ENCODE measurements around the gene COL21A1.

The COL21A1 gene

GRCh38 chr6:56246881-56247653 lies at the start of gene COL21A1:
Gene COL21A1 (minus strand): TSS chr6:56247580. CDS start chr6:56182618, 64,962 bp downstream.
- Histone ChIP-seq H3K4me3 (ENCODE audit: low read length in 2 of 2) (peak within 1 kb of the TSS; percentile 77 to 83), H3K9me3 (ENCODE audit: control insufficient read depth in 2 of 2, low read length in 2 of 2) (no peaks in the 10 kb centered on the region), H3K9ac (ENCODE audit: low read length in 2 of 2) (peak within 1 kb of the TSS; percentile 52 to 66), H3K27me3 (ENCODE audit: control insufficient read depth in 1 of 2, insufficient read depth in 2 of 2, low read length in 2 of 2) (no peaks in the 10 kb centered on the region), H3K36me3 (ENCODE audit: control insufficient read depth in 2 of 2, insufficient read depth in 2 of 2, low read length in 2 of 2) (no peaks in the 10 kb centered on the region), H3K4me1 (ENCODE audit: control insufficient read depth, insufficient read depth, low read length) (peaks cover 12% of the 10 kb centered on the region), H3K27ac (ENCODE audit: low read length) (peak within 1 kb of the TSS; percentile 62)

- Histone ChIP-seq H3K9me3 (ENCODE audit: control insufficient read depth in 2 of 2, low read length in 2 of 2) (no peaks in the 10 kb centered on the region), H3K9ac (ENCODE audit: low read length in 2 of 2) (no peak overlapping the region), H3K4me3 (ENCODE audit: low read length in 2 of 2) (no peak overlapping the region), H3K36me3 (ENCODE audit: control insufficient read depth in 2 of 2, insufficient read depth in 2 of 2, low read length in 2 of 2) (no peaks in the 10 kb centered on the region), H3K4me1 (ENCODE audit: control insufficient read depth, insufficient read depth, low read length) (peaks cover 4% of the 10 kb centered on the region), H3K27ac (ENCODE audit: low read length) (no peak overlapping the region), H3K27me3 (ENCODE audit: control insufficient read depth in 1 of 2, insufficient read depth in 2 of 2, low read length in 2 of 2) (no peaks in the 10 kb centered on the region)
Measured at GRCh38 chr6:56293781-56294180, 46.4 kb upstream of the COL21A1 start.

GRCh38 chr6:56292505-56293181 lies 45.3 kb upstream of the COL21A1 start:
- Histone ChIP-seq H3K27ac (ENCODE audit: low read length) (no peak overlapping the region), H3K36me3 (ENCODE audit: control insufficient read depth in 2 of 2, insufficient read depth in 2 of 2, low read length in 2 of 2) (no peaks in the 10 kb centered on the region), H3K9me3 (ENCODE audit: control insufficient read depth in 2 of 2, low read length in 2 of 2) (no peaks in the 10 kb centered on the region), H3K4me3 (ENCODE audit: low read length in 2 of 2) (no peak overlapping the region), H3K9ac (ENCODE audit: low read length in 2 of 2) (no peak overlapping the region), H3K27me3 (ENCODE audit: control insufficient read depth in 1 of 2, insufficient read depth in 2 of 2, low read length in 2 of 2) (no peaks in the 10 kb centered on the region), H3K4me1 (ENCODE audit: control insufficient read depth, insufficient read depth, low read length) (no peaks in the 10 kb centered on the region)

GRCh38 chr6:56291302-56291917 lies 44.0 kb upstream of the COL21A1 start:
- no peak overlapping the region for H3K4me3 ChIP-seq (ENCODE audit: low read length in 2 of 2)
- no peaks in the 10 kb centered on the region for H3K27me3 ChIP-seq (ENCODE audit: control insufficient read depth in 1 of 2, insufficient read depth in 2 of 2, low read length in 2 of 2)
- H3K9ac ChIP-seq (ENCODE audit: low read length in 2 of 2): no peak overlapping the region
- H3K9me3 ChIP-seq (ENCODE audit: control insufficient read depth in 2 of 2, low read length in 2 of 2): no peaks in the 10 kb centered on the region
- H3K27ac ChIP-seq (ENCODE audit: low read length): no peak overlapping the region
- H3K4me1 ChIP-seq (ENCODE audit: control insufficient read depth, insufficient read depth, low read length): no peaks in the 10 kb centered on the region
- no peaks in the 10 kb centered on the region for H3K36me3 ChIP-seq (ENCODE audit: control insufficient read depth in 2 of 2, insufficient read depth in 2 of 2, low read length in 2 of 2)

GRCh38 chr6:56289721-56290120 lies 42.3 kb upstream of the COL21A1 start:
- H3K9me3 ChIP-seq (ENCODE audit: control insufficient read depth in 2 of 2, low read length in 2 of 2): no peaks in the 10 kb centered on the region
- H3K27ac ChIP-seq (ENCODE audit: low read length): no peak overlapping the region
- H3K4me3 ChIP-seq (ENCODE audit: low read length in 2 of 2): no peak overlapping the region
- H3K9ac ChIP-seq (ENCODE audit: low read length in 2 of 2): no peak overlapping the region
- no peaks in the 10 kb centered on the region for H3K36me3 ChIP-seq (ENCODE audit: control insufficient read depth in 2 of 2, insufficient read depth in 2 of 2, low read length in 2 of 2)
- H3K27me3 ChIP-seq (ENCODE audit: control insufficient read depth in 1 of 2, insufficient read depth in 2 of 2, low read length in 2 of 2): no peaks in the 10 kb centered on the region
- no peaks in the 10 kb centered on the region for H3K4me1 ChIP-seq (ENCODE audit: control insufficient read depth, insufficient read depth, low read length)

GRCh38 chr6:56288347-56288746 lies 41.0 kb upstream of the COL21A1 start:
- H3K9me3 ChIP-seq (ENCODE audit: control insufficient read depth in 2 of 2, low read length in 2 of 2): no peaks in the 10 kb centered on the region

GRCh38 chr6:56282391-56282790 lies 35.0 kb upstream of the COL21A1 start:
- Histone ChIP-seq H3K9me3 (ENCODE audit: control insufficient read depth in 2 of 2, low read length in 2 of 2) (no peaks in the 10 kb centered on the region), H3K27ac (ENCODE audit: low read length) (no peak overlapping the region), H3K36me3 (ENCODE audit: control insufficient read depth in 2 of 2, insufficient read depth in 2 of 2, low read length in 2 of 2) (no peaks in the 10 kb centered on the region), H3K4me3 (ENCODE audit: low read length in 2 of 2) (no peak overlapping the region), H3K4me1 (ENCODE audit: control insufficient read depth, insufficient read depth, low read length) (no peaks in the 10 kb centered on the region), H3K9ac (ENCODE audit: low read length in 2 of 2) (no peak overlapping the region), H3K27me3 (ENCODE audit: control insufficient read depth in 1 of 2, insufficient read depth in 2 of 2, low read length in 2 of 2) (no peaks in the 10 kb centered on the region)

More at GRCh38 chr6:56288347-56288746, 41.0 kb upstream of the COL21A1 start:
- no peaks in the 10 kb centered on the region for H3K36me3 ChIP-seq (ENCODE audit: control insufficient read depth in 2 of 2, insufficient read depth in 2 of 2, low read length in 2 of 2)
- H3K9ac ChIP-seq (ENCODE audit: low read length in 2 of 2): no peak overlapping the region
- no peak overlapping the region for H3K4me3 ChIP-seq (ENCODE audit: low read length in 2 of 2)
- no peaks in the 10 kb centered on the region for H3K4me1 ChIP-seq (ENCODE audit: control insufficient read depth, insufficient read depth, low read length)
- H3K27me3 ChIP-seq (ENCODE audit: control insufficient read depth in 1 of 2, insufficient read depth in 2 of 2, low read length in 2 of 2): no peaks in the 10 kb centered on the region
- no peak overlapping the region for H3K27ac ChIP-seq (ENCODE audit: low read length)

GRCh38 chr6:56280126-56280525 lies 32.7 kb upstream of the COL21A1 start:
- Histone ChIP-seq H3K36me3 (ENCODE audit: control insufficient read depth in 2 of 2, insufficient read depth in 2 of 2, low read length in 2 of 2) (no peaks in the 10 kb centered on the region), H3K27me3 (ENCODE audit: control insufficient read depth in 1 of 2, insufficient read depth in 2 of 2, low read length in 2 of 2) (no peaks in the 10 kb centered on the region), H3K27ac (ENCODE audit: low read length) (no peak overlapping the region), H3K9me3 (ENCODE audit: control insufficient read depth in 2 of 2, low read length in 2 of 2) (no peaks in the 10 kb centered on the region), H3K9ac (ENCODE audit: low read length in 2 of 2) (no peak overlapping the region), H3K4me1 (ENCODE audit: control insufficient read depth, insufficient read depth, low read length) (no peaks in the 10 kb centered on the region), H3K4me3 (ENCODE audit: low read length in 2 of 2) (no peak overlapping the region)

- Histone ChIP-seq H3K4me1 (ENCODE audit: control insufficient read depth, insufficient read depth, low read length) (no peaks in the 10 kb centered on the region), H3K27ac (ENCODE audit: low read length) (no peak overlapping the region), H3K36me3 (ENCODE audit: control insufficient read depth in 2 of 2, insufficient read depth in 2 of 2, low read length in 2 of 2) (no peaks in the 10 kb centered on the region), H3K9ac (ENCODE audit: low read length in 2 of 2) (no peak overlapping the region), H3K4me3 (ENCODE audit: low read length in 2 of 2) (no peak overlapping the region), H3K9me3 (ENCODE audit: control insufficient read depth in 2 of 2, low read length in 2 of 2) (no peaks in the 10 kb centered on the region), H3K27me3 (ENCODE audit: control insufficient read depth in 1 of 2, insufficient read depth in 2 of 2, low read length in 2 of 2) (no peaks in the 10 kb centered on the region)
Measured at GRCh38 chr6:56279331-56280080, 32.1 kb upstream of the COL21A1 start.

- no peak overlapping the region for H3K9ac ChIP-seq (ENCODE audit: low read length in 2 of 2)
- H3K4me1 ChIP-seq (ENCODE audit: control insufficient read depth, insufficient read depth, low read length): no peaks in the 10 kb centered on the region
- no peaks in the 10 kb centered on the region for H3K27me3 ChIP-seq (ENCODE audit: control insufficient read depth in 1 of 2, insufficient read depth in 2 of 2, low read length in 2 of 2)
- H3K36me3 ChIP-seq (ENCODE audit: control insufficient read depth in 2 of 2, insufficient read depth in 2 of 2, low read length in 2 of 2): no peaks in the 10 kb centered on the region
- H3K9me3 ChIP-seq (ENCODE audit: control insufficient read depth in 2 of 2, low read length in 2 of 2): no peaks in the 10 kb centered on the region
- H3K27ac ChIP-seq (ENCODE audit: low read length): no peak overlapping the region
- H3K4me3 ChIP-seq (ENCODE audit: low read length in 2 of 2): no peak overlapping the region
Measured at GRCh38 chr6:56278171-56278591, 30.8 kb upstream of the COL21A1 start.

Measured in stomach smooth muscle (tissue), 2 donors.